ENCODE measurements around the gene SAP30BP. TPM values are rescaled to one million over a fixed set of nuclear protein-coding genes. Genes with fewer than 3 reads are reported as not detected.

The SAP30BP gene
- polyA plus RNA-seq, 1 donor (not counting 4 experiments of a cell fraction or from before 2014, with no cell fraction given), result 99.0 TPM

GRCh38 chr17:75723171-75723930, 56.2 kb downstream of the SAP30BP start:
- Histone ChIP-seq H3K4me2 (ENCODE audit: control insufficient read depth, extremely low read depth, insufficient read depth, low read depth, low read length) (peak overlapping the region; percentile 93), H3K4me1 (ENCODE audit: control insufficient read depth, extremely low read depth, insufficient read depth, low read length) (peaks cover 33% of the 10 kb centered on the region), H3K27me3 (ENCODE audit: control insufficient read depth, extremely low read depth, insufficient read depth, low read length) (no peaks in the 10 kb centered on the region), H3K27ac (ENCODE audit: control insufficient read depth, insufficient read depth, low read length) (peak overlapping the region; percentile 94), H2AFZ (ENCODE audit: control insufficient read depth, low read length) (no peak overlapping the region), H3K4me3 (ENCODE audit: control insufficient read depth in 2 of 3, extremely low read depth in 1 of 3, insufficient read depth in 2 of 3, low read depth in 1 of 3, low read length in 3 of 3) (peak overlapping the region; percentile 93 to 100 (median 100)), H3K36me3 (ENCODE audit: control insufficient read depth in 2 of 2, extremely low read depth in 1 of 2, insufficient read depth in 2 of 2, low read length in 2 of 2) (peaks cover 29 to 58% of the 10 kb centered on the region in 2 experiments), H3K9ac (ENCODE audit: control insufficient read depth, extremely low read depth, insufficient read depth, low read length) (peak overlapping the region; percentile 98), H3K9me3 (ENCODE audit: control insufficient read depth, low read depth, low read length) (no peaks in the 10 kb centered on the region), H3K9me1 (ENCODE audit: control insufficient read depth, extremely low read depth, insufficient read depth, low read length) (no peaks in the 10 kb centered on the region), H3K79me2 (ENCODE audit: control insufficient read depth, insufficient read depth, low read length) (peaks cover 69% of the 10 kb centered on the region), H4K20me1 (ENCODE audit: control insufficient read depth, extremely low read depth, insufficient read depth, low read length) (peaks cover 40% of the 10 kb centered on the region)
- dilution Hi-C loops (cut with MboI; ENCODE audit: extremely low pct_ligation_motif_present, low sequenced_read_pairs), result loop anchor here (10.0 kb wide), 1 partner anchor 49 kb away; no protein-coding TSS in a partner anchor
- FAIRE-seq (peak; percentile 9), DNase-seq (ENCODE audit: low read depth, low spot score) (no peak)
- TF ChIP-seq, protein P1, sequence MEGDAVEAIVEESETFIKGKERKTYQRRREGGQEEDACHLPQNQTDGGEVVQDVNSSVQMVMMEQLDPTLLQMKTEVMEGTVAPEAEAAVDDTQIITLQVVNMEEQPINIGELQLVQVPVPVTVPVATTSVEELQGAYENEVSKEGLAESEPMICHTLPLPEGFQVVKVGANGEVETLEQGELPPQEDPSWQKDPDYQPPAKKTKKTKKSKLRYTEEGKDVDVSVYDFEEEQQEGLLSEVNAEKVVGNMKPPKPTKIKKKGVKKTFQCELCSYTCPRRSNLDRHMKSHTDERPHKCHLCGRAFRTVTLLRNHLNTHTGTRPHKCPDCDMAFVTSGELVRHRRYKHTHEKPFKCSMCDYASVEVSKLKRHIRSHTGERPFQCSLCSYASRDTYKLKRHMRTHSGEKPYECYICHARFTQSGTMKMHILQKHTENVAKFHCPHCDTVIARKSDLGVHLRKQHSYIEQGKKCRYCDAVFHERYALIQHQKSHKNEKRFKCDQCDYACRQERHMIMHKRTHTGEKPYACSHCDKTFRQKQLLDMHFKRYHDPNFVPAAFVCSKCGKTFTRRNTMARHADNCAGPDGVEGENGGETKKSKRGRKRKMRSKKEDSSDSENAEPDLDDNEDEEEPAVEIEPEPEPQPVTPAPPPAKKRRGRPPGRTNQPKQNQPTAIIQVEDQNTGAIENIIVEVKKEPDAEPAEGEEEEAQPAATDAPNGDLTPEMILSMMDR (optimal IDR thresholded peaks at IDR 0.05 in 1 of 3, IDR thresholded peaks at IDR 0.05 in 1 of 3, conservative IDR thresholded peaks at IDR 0.05 in 1 of 3; ENCODE audit: extremely low read depth in 1 of 3, insufficient read depth in 2 of 3, low read length in 3 of 3), result no peak
- no peak for TF ChIP-seq EZH2 (IDR thresholded peaks at IDR 0.05; ENCODE audit: low read length)

DNA sequence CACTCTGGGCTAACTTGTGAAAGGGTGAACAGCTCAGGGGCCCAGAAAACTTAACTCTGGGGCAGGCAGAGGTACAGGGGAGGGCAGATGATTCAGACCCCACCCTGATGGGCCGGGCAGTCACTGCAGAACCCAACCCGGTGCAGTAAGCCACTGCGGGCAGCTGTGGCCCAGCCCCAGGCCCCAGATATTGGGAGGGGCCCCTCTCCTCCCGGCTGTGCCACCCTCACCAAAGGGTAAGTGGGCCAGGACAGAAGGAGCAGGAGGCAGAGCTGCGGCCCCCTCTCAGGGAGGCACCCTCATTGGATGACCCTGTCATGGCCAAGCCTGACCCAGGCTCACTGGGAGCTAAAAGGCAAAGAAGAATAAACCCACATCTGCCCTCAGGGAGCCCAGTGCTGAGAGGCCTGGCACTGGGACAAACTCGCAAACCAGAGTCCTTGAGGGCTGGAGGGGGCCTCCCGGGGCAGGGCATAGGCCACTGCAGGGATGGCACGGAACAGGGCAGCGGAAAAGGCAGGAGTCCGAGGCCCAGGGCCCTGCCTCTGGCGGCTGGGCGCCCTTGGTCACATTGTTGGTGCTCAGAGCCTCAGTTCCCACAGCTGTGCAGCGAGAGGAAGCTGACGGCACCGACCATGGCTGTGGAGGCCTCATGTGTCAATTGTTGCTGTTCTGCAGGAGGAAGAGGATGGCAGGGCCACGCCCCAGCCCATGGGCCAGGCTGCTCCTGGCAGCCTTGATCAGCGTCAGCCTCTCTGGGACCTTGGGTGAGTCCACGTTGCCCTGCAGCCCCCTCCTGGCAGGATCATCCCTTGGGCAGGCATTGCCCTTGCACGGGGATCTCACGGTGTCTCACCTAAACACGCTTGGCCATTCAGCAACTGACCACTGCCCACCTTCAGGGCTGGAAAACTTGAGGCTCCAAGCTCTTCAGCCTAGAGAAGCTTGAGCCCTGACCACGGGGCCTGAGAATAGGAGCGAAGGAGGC, 57.2 kb downstream of the SAP30BP start:
- peak overlapping the region; percentile 98 for H3K9ac ChIP-seq (ENCODE audit: control insufficient read depth, extremely low read depth, insufficient read depth, low read length)

More for the DNA sequence above, 57.2 kb downstream of the SAP30BP start:
- Histone ChIP-seq H3K36me3 (ENCODE audit: control insufficient read depth in 2 of 2, extremely low read depth in 1 of 2, insufficient read depth in 2 of 2, low read length in 2 of 2) (peaks cover 32 to 63% of the 10 kb centered on the region in 2 experiments), H3K4me2 (ENCODE audit: control insufficient read depth, extremely low read depth, insufficient read depth, low read depth, low read length) (peak overlapping the region; percentile 93), H3K9me3 (ENCODE audit: control insufficient read depth, low read depth, low read length) (no peaks in the 10 kb centered on the region), H2AFZ (ENCODE audit: control insufficient read depth, low read length) (no peak overlapping the region), H4K20me1 (ENCODE audit: control insufficient read depth, extremely low read depth, insufficient read depth, low read length) (peaks cover 44% of the 10 kb centered on the region), H3K9me1 (ENCODE audit: control insufficient read depth, extremely low read depth, insufficient read depth, low read length) (no peaks in the 10 kb centered on the region), H3K27ac (ENCODE audit: control insufficient read depth, insufficient read depth, low read length) (peak overlapping the region; percentile 94), H3K4me1 (ENCODE audit: control insufficient read depth, extremely low read depth, insufficient read depth, low read length) (peaks cover 33% of the 10 kb centered on the region), H3K79me2 (ENCODE audit: control insufficient read depth, insufficient read depth, low read length) (peaks cover 74% of the 10 kb centered on the region), H3K27me3 (ENCODE audit: control insufficient read depth, extremely low read depth, insufficient read depth, low read length) (no peaks in the 10 kb centered on the region), H3K4me3 (ENCODE audit: control insufficient read depth in 2 of 3, extremely low read depth in 1 of 3, insufficient read depth in 2 of 3, low read depth in 1 of 3, low read length in 3 of 3) (peak overlapping the region; percentile 93 to 100 (median 100))
- dilution Hi-C loops (cut with MboI; ENCODE audit: extremely low pct_ligation_motif_present, low sequenced_read_pairs), result loop anchor here (10.0 kb wide), 1 partner anchor 50 kb away; no protein-coding TSS in a partner anchor
- peak; percentile 34 for FAIRE-seq
- DNase-seq (ENCODE audit: low read depth, low spot score), result no peak
- TF ChIP-seq EZH2 (IDR thresholded peaks at IDR 0.05; ENCODE audit: low read length), result no peak
- TF ChIP-seq, protein P1 (optimal IDR thresholded peaks at IDR 0.05 in 1 of 3, IDR thresholded peaks at IDR 0.05 in 1 of 3, conservative IDR thresholded peaks at IDR 0.05 in 1 of 3; ENCODE audit: extremely low read depth in 1 of 3, insufficient read depth in 2 of 3, low read length in 3 of 3), result no peak

Data from keratinocyte (primary cell).